ENCODE measurements around the gene NFKBIB. TPM values are rescaled to one million over a fixed set of nuclear protein-coding genes. Genes with fewer than 3 reads are reported as not detected.

NFKBIB gene
- polyA plus RNA-seq, 3 donors, result 6.7 to 29.4 (median 9.0) TPM

GRCh38 chr19:38921420-38922274, 21.9 kb downstream of the NFKBIB start:
- no peak overlapping the region for H3K27ac ChIP-seq (ENCODE audit: low read depth in 1 of 2, low read length in 2 of 2)
- peaks cover 0 to 2% (median 0%) of the 10 kb centered on the region in 3 donors for H3K27me3 Mint-ChIP-seq (ENCODE audit: low read depth in 3 of 3)
- H3K4me2 ChIP-seq (replicated peaks; ENCODE audit: extremely low read depth, low read length, poor library complexity, severe bottlenecking), result no peak overlapping the region
- H3K4me1 Mint-ChIP-seq, result no peaks in the 10 kb centered on the region
- no peaks in the 10 kb centered on the region for H3K27me3 ChIP-seq (ENCODE audit: control insufficient read depth in 2 of 2, insufficient read depth in 2 of 2, low read length in 2 of 2)
- intact Hi-C loops (cut with micrococcal nuclease), result loop anchor here in 1 of 2 donors (10.0 kb wide), 2 partner anchors 187 to 517 kb away; partner anchors contain the start of gene FAM98C
- no peak overlapping the region for H2AFZ ChIP-seq (ENCODE audit: insufficient read depth, low read depth, low read length, poor library complexity, severe bottlenecking)
- no peaks in the 10 kb centered on the region for H3K4me1 ChIP-seq (ENCODE audit: control insufficient read depth in 1 of 2, insufficient read depth in 2 of 2, low read length in 2 of 2)
- no peak overlapping the region for H3K4me3 ChIP-seq (replicated peaks in 1 of 3; ENCODE audit: low read depth in 2 of 3, low read length in 3 of 3)
- no peak overlapping the region for H3K9ac ChIP-seq (ENCODE audit: insufficient read depth, low read length, poor library complexity, severe bottlenecking)
- no peak for TF ChIP-seq CTCF (IDR thresholded peaks at IDR 0.05)
- H4K20me1 ChIP-seq (ENCODE audit: insufficient read depth, low read length), result no peaks in the 10 kb centered on the region
- H3K9me3 ChIP-seq (replicated peaks in 1 of 2; ENCODE audit: control insufficient read depth in 1 of 2, insufficient read depth in 1 of 2, low read length in 2 of 2), result no peaks in the 10 kb centered on the region
- peaks cover 24 to 34% of the 10 kb centered on the region in 2 donors for H3K36me3 ChIP-seq (replicated peaks in 1 of 2; ENCODE audit: control insufficient read depth in 1 of 2, insufficient read depth in 2 of 2, low read length in 2 of 2)
- no peak overlapping the region for H3K4me3 Mint-ChIP-seq
- WGBS (ENCODE audit: insufficient coverage), result 94% methylated on average over 15 of the region's 20 CpGs
- peak overlapping the region in 1 of 7 donors; percentile 1 for H3K27ac Mint-ChIP-seq
- no peaks in the 10 kb centered on the region for H3K79me2 ChIP-seq (ENCODE audit: insufficient read depth, low read length)
- peaks cover 36 to 42% of the 10 kb centered on the region in 2 donors for H3K36me3 Mint-ChIP-seq
- no peak for DNase-seq
- H3K9me3 Mint-ChIP-seq, result peaks cover 0 to 4% (median 0%) of the 10 kb centered on the region in 7 donors

GRCh38 chr19:38922482-38922881, 22.7 kb downstream of the NFKBIB start:
- Mint-ChIP-seq H3K27ac (no peak overlapping the region), H3K36me3 (peaks cover 36 to 46% of the 10 kb centered on the region in 2 donors), H3K4me3 (no peak overlapping the region), H3K9me3 (peaks cover 0 to 4% (median 0%) of the 10 kb centered on the region in 7 donors), H3K4me1 (no peaks in the 10 kb centered on the region), H3K27me3 (ENCODE audit: low read depth in 3 of 3) (peaks cover 0 to 2% (median 0%) of the 10 kb centered on the region in 3 donors)
- H3K4me1 ChIP-seq (ENCODE audit: control insufficient read depth in 1 of 2, insufficient read depth in 2 of 2, low read length in 2 of 2), result no peaks in the 10 kb centered on the region
- intact Hi-C loops (cut with micrococcal nuclease), result loop anchor here in 1 of 2 donors (10.0 kb wide), 2 partner anchors 188 to 518 kb away; partner anchors contain the start of gene FAM98C
- no peak for TF ChIP-seq CTCF (IDR thresholded peaks at IDR 0.05)
- peaks cover 24 to 34% of the 10 kb centered on the region in 2 donors for H3K36me3 ChIP-seq (replicated peaks in 1 of 2; ENCODE audit: control insufficient read depth in 1 of 2, insufficient read depth in 2 of 2, low read length in 2 of 2)
- no peak overlapping the region for H3K4me3 ChIP-seq (replicated peaks in 1 of 3; ENCODE audit: low read depth in 2 of 3, low read length in 3 of 3)
- H3K9me3 ChIP-seq (replicated peaks in 1 of 2; ENCODE audit: control insufficient read depth in 1 of 2, insufficient read depth in 1 of 2, low read length in 2 of 2), result no peaks in the 10 kb centered on the region
- H3K79me2 ChIP-seq (ENCODE audit: insufficient read depth, low read length), result no peaks in the 10 kb centered on the region
- H2AFZ ChIP-seq (ENCODE audit: insufficient read depth, low read depth, low read length, poor library complexity, severe bottlenecking), result no peak overlapping the region
- DNase-seq, result no peak
- H3K4me2 ChIP-seq (replicated peaks; ENCODE audit: extremely low read depth, low read length, poor library complexity, severe bottlenecking), result no peak overlapping the region
- no peak overlapping the region for H3K9ac ChIP-seq (ENCODE audit: insufficient read depth, low read length, poor library complexity, severe bottlenecking)
- H3K27ac ChIP-seq (ENCODE audit: low read depth in 1 of 2, low read length in 2 of 2), result no peak overlapping the region
- no peaks in the 10 kb centered on the region for H3K27me3 ChIP-seq (ENCODE audit: control insufficient read depth in 2 of 2, insufficient read depth in 2 of 2, low read length in 2 of 2)
- H4K20me1 ChIP-seq (ENCODE audit: insufficient read depth, low read length), result no peaks in the 10 kb centered on the region
- WGBS (ENCODE audit: insufficient coverage), result 86% methylated on average over 3 of the region's 5 CpGs

Measured in CD14-positive monocyte (primary cell).